ENCODE data around the gene HMGN1.
"Not testable (repeated sequence)": the region's sequence is repeated elsewhere in the genome, so short reads cannot be mapped to it uniquely, and the experiment has no call there.

Gene HMGN1

GRCh38 chr21:39348355-39349210 lies at the start of gene HMGN1:
Gene HMGN1 (minus strand): TSS chr21:39349088. CDS start chr21:39348917, 171 bp downstream.
- DNase-seq, result peak; percentile 93

- DNase-seq, result no peak
Observed at GRCh38 chr21:39397646-39398385, 48.9 kb upstream of the HMGN1 start.

- DNase-seq, result no peak
Observed at GRCh38 chr21:39392981-39393380, 44.1 kb upstream of the HMGN1 start.

- no peak for DNase-seq
Observed at GRCh38 chr21:39390212-39390765, 41.4 kb upstream of the HMGN1 start.

- no peak for DNase-seq
Observed at GRCh38 chr21:39388811-39389155, 39.9 kb upstream of the HMGN1 start.

- peak; percentile 69 for DNase-seq
Observed at GRCh38 chr21:39388038-39388810, 39.3 kb upstream of the HMGN1 start.

- peak; percentile 93 for DNase-seq
Observed at GRCh38 chr21:39387461-39388037, 38.7 kb upstream of the HMGN1 start.

GRCh38 chr21:39386899-39387298 lies 38.0 kb upstream of the HMGN1 start:
- no peak for DNase-seq

- DNase-seq, result peak; percentile 46
Observed at GRCh38 chr21:39386194-39386593, 37.3 kb upstream of the HMGN1 start.

- DNase-seq, result peak; percentile 74
Observed at GRCh38 chr21:39385299-39386145, 36.6 kb upstream of the HMGN1 start.

GRCh38 chr21:39384674-39385298 lies 35.9 kb upstream of the HMGN1 start:
- no peak for DNase-seq

- DNase-seq, result not testable (repeated sequence)
Observed at GRCh38 chr21:39382096-39382495, 33.2 kb upstream of the HMGN1 start.

- peak; percentile 34 for DNase-seq
Observed at GRCh38 chr21:39381009-39381408, 32.1 kb upstream of the HMGN1 start.

GRCh38 chr21:39379986-39380891 lies 31.4 kb upstream of the HMGN1 start:
- DNase-seq, result peak; percentile 85

GRCh38 chr21:39377444-39378050 lies 28.7 kb upstream of the HMGN1 start:
- no peak for DNase-seq

- no peak for DNase-seq
Observed at GRCh38 chr21:39375446-39375845, 26.6 kb upstream of the HMGN1 start.

- no peak for DNase-seq
Observed at GRCh38 chr21:39374046-39374445, 25.2 kb upstream of the HMGN1 start.

- DNase-seq, result no peak
Observed at GRCh38 chr21:39373634-39374033, 24.7 kb upstream of the HMGN1 start.

GRCh38 chr21:39369896-39370288 lies 21.0 kb upstream of the HMGN1 start:
- DNase-seq, result not testable (repeated sequence)

GRCh38 chr21:39367783-39368182 lies 18.9 kb upstream of the HMGN1 start:
- no peak for DNase-seq
